Brain pericyte (primary cell): ENCODE measurements around the gene ADAMTS9.

Experiments used
- DNase-seq: peaks from one replicate; pipeline ENCODE4 v3.0.0-alpha.2; 2012; ENCODE audit warnings: low read depth, low spot score

The ADAMTS9 gene

GRCh38 chr3:64685331-64685799 is 2.4 kb downstream of the ADAMTS9 start:
- DNase-seq = peak; percentile 48

- peak; percentile 26 for DNase-seq
These were observed 3.0 kb downstream of the ADAMTS9 start for GRCh38 chr3:64684715-64685261.

GRCh38 chr3:64681827-64682226 is 6.0 kb downstream of the ADAMTS9 start:
- no peak for DNase-seq

GRCh38 chr3:64681015-64681414 is 6.8 kb downstream of the ADAMTS9 start:
- DNase-seq = no peak

- no peak for DNase-seq
These were observed 7.5 kb downstream of the ADAMTS9 start for GRCh38 chr3:64680334-64680733.

- no peak for DNase-seq
These were observed 9.7 kb downstream of the ADAMTS9 start for GRCh38 chr3:64677961-64678716.

GRCh38 chr3:64676831-64677230 is 11.0 kb downstream of the ADAMTS9 start:
- DNase-seq = no peak

GRCh38 chr3:64675687-64676247 is 12.0 kb downstream of the ADAMTS9 start:
- no peak for DNase-seq

GRCh38 chr3:64674591-64675076 is 13.2 kb downstream of the ADAMTS9 start:
- DNase-seq = no peak

- no peak for DNase-seq
These were observed 14.6 kb downstream of the ADAMTS9 start for GRCh38 chr3:64673159-64673715.

GRCh38 chr3:64668582-64669510 is 19.0 kb downstream of the ADAMTS9 start:
- DNase-seq = no peak

- no peak for DNase-seq
These were observed 19.8 kb downstream of the ADAMTS9 start for GRCh38 chr3:64667887-64668581.

- no peak for DNase-seq
These were observed 20.7 kb downstream of the ADAMTS9 start for GRCh38 chr3:64667138-64667537.

GRCh38 chr3:64666171-64666588 is 21.6 kb downstream of the ADAMTS9 start:
- DNase-seq = no peak

GRCh38 chr3:64664397-64664796 is 23.4 kb downstream of the ADAMTS9 start:
- no peak for DNase-seq

GRCh38 chr3:64659617-64659978 is 28.2 kb downstream of the ADAMTS9 start:
- no peak for DNase-seq

- no peak for DNase-seq
These were observed 29.8 kb downstream of the ADAMTS9 start for GRCh38 chr3:64658001-64658400.

GRCh38 chr3:64656544-64656943 is 31.3 kb downstream of the ADAMTS9 start:
- no peak for DNase-seq

GRCh38 chr3:64655160-64655559 is 32.6 kb downstream of the ADAMTS9 start:
- DNase-seq = no peak

GRCh38 chr3:64654013-64654412 is 33.8 kb downstream of the ADAMTS9 start:
- DNase-seq = no peak

GRCh38 chr3:64653101-64653500 is 34.7 kb downstream of the ADAMTS9 start:
- no peak for DNase-seq
